Loucy (cell line): ENCODE data around the gene COQ7.

Source experiments
- EZH2phosphoT487 ChIP-seq: fragments of 200-600 bp; IDR thresholded peaks from 2 replicates; pipeline ENCODE4 v1.6.1; 2018; ENCODE audit warnings: antibody characterized with exemption, mild to moderate bottlenecking, moderate library complexity, borderline replicate concordance
- TF ChIP-seq, protein P1 (sequence below): fragments of 200-600 bp; sonication (generic); conservative IDR thresholded peaks from 2 replicates; pipeline ENCODE4 v1.5.1; 2014; ENCODE audit warnings: mild to moderate bottlenecking, antibody characterized with exemption, low read length

DNA sequence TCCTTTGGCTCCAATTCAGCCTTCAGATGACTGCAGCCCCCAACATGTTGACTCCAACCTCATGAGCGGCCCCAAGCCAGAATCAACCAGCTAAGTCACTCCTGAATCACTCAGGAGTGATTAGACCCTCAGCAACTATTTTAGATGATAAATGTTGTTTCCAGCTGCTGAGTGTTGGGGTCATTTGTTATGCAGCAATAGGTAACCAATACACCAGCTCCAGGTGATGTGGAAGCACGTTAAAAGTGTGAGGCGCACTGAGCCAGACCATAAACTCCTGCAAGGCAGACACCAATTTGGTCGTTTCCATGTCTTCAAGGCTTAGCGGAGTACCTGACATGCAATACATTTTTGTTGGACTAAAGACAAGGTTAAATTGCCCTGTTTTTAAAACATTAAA lies 17.5 kb downstream of the COQ7 start:
- TF ChIP-seq, protein P1, sequence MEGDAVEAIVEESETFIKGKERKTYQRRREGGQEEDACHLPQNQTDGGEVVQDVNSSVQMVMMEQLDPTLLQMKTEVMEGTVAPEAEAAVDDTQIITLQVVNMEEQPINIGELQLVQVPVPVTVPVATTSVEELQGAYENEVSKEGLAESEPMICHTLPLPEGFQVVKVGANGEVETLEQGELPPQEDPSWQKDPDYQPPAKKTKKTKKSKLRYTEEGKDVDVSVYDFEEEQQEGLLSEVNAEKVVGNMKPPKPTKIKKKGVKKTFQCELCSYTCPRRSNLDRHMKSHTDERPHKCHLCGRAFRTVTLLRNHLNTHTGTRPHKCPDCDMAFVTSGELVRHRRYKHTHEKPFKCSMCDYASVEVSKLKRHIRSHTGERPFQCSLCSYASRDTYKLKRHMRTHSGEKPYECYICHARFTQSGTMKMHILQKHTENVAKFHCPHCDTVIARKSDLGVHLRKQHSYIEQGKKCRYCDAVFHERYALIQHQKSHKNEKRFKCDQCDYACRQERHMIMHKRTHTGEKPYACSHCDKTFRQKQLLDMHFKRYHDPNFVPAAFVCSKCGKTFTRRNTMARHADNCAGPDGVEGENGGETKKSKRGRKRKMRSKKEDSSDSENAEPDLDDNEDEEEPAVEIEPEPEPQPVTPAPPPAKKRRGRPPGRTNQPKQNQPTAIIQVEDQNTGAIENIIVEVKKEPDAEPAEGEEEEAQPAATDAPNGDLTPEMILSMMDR = no peak
- no peak for TF ChIP-seq EZH2phosphoT487
